ENCODE measurements around the gene CNOT6L.

DNA sequence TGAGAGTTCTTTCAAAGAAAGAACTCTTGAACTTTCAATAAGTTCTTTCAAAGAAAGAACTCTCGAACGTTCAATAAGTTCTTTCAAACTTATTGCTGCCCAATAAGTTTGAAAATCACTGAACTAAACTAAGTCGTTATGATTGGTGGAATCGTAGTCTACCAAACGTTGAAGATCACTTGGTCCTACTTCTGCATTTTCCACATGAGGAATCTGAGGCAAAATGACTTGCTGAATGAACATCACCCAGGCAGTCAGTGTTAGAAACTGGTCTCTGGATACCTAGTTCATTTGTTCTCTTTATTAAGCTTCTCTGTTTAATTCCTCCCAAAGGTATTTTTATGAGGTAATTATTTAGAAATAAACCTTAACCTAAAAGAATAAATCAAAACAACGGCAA, 7.1 kb upstream of the CNOT6L start:
- TF ChIP-seq, protein P1, sequence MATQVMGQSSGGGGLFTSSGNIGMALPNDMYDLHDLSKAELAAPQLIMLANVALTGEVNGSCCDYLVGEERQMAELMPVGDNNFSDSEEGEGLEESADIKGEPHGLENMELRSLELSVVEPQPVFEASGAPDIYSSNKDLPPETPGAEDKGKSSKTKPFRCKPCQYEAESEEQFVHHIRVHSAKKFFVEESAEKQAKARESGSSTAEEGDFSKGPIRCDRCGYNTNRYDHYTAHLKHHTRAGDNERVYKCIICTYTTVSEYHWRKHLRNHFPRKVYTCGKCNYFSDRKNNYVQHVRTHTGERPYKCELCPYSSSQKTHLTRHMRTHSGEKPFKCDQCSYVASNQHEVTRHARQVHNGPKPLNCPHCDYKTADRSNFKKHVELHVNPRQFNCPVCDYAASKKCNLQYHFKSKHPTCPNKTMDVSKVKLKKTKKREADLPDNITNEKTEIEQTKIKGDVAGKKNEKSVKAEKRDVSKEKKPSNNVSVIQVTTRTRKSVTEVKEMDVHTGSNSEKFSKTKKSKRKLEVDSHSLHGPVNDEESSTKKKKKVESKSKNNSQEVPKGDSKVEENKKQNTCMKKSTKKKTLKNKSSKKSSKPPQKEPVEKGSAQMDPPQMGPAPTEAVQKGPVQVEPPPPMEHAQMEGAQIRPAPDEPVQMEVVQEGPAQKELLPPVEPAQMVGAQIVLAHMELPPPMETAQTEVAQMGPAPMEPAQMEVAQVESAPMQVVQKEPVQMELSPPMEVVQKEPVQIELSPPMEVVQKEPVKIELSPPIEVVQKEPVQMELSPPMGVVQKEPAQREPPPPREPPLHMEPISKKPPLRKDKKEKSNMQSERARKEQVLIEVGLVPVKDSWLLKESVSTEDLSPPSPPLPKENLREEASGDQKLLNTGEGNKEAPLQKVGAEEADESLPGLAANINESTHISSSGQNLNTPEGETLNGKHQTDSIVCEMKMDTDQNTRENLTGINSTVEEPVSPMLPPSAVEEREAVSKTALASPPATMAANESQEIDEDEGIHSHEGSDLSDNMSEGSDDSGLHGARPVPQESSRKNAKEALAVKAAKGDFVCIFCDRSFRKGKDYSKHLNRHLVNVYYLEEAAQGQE (IDR thresholded peaks at IDR 0.05; ENCODE audit: low read depth), result no peak
- TF ChIP-seq ZBTB7A (IDR thresholded peaks at IDR 0.05; ENCODE audit: low read depth) (no peak), EP300 (IDR thresholded peaks at IDR 0.05; ENCODE audit: borderline replicate concordance) (no peak), TEAD4 (IDR thresholded peaks at IDR 0.05) (no peak), EGR1 (IDR thresholded peaks at IDR 0.05) (no peak), CEBPB (IDR thresholded peaks at IDR 0.05) (no peak)
